Measurements from ENCODE around the gene CLIC5. TPM values are rescaled to one million over a fixed set of nuclear protein-coding genes. Genes with fewer than 3 reads are reported as not detected.

The CLIC5 gene
- total and polyA plus RNA-seq, 12 donors = 0.94 to 5.6 (median 1.6) TPM

DNA sequence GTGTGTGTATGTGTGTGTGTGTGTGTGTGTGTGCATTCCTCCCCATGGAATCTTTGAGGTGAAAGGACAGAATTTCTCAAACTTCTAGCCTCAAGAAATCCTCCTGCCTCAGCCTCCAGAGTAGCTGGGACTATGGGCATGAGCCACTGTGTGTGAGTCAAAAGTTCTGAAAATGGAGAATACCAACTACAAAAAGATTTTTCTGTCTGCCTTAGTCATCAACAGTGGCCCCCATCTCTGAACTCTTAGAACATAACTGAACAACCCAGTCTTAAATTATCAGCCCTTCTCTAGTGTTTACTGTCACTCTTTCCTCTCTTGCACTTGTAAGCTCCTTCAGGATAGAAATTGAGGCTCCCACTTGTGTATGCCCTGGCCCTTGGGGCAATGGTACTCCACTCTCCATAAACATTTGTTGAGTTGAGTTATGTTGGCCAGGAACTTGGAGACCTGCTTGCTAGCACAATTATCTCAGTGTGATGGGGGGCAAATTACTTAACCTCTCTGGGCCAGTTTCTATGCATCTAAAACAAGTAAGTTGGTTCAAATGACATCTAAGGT is 35.3 kb upstream of the CLIC5 start:
- TF ChIP-seq POLR2A (IDR thresholded peaks at IDR 0.05) = no peak
- no peak for DNase-seq
- no peak overlapping the region for H3K27ac ChIP-seq
- H3K4me1 ChIP-seq (replicated peaks in 1 of 2) = peaks cover 0 to 19% of the 10 kb centered on the region in 2 donors
- intact Hi-C loops (cut with DNase I) = no loop called here
- no peaks in the 10 kb centered on the region for H3K27me3 ChIP-seq
- no peak overlapping the region for H3K4me3 ChIP-seq
- H3K9me3 ChIP-seq (replicated peaks in 1 of 3) = no peaks in the 10 kb centered on the region
- no peaks in the 10 kb centered on the region for H3K36me3 ChIP-seq (replicated peaks in 1 of 2)

DNA sequence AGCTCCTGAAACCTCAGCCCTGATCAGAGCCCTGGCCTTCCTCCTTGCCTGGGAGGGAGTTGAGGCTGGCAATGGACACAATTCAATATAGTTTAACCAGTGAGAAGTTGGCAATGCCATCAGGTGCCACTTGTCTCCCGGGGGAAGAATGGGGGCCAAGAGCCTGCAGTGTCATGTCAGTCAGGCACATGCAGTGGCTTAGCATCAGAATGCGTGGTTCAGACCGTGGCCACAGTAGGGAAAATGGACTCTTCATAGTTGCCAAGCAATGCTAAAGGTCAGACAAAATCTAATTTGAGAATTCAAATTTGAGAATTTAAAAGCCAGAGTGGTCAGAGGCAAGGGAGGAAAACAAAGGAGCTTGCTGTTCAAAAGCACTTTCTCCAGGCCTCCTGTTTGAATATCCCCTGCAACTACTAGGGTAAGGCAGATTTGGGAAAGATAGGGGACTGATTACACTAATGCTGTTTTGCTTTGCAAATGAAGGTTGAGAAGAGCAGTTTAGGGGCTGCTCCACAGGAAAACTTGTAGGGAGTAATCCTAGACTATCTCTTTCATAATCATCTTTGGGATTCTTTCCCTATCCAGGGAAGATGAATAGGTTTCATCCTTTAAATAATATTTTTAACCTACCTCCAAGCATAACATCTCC is 33.1 kb upstream of the CLIC5 start:
- TF ChIP-seq POLR2A (IDR thresholded peaks at IDR 0.05) = no peak
- TF ChIP-seq, protein P1, sequence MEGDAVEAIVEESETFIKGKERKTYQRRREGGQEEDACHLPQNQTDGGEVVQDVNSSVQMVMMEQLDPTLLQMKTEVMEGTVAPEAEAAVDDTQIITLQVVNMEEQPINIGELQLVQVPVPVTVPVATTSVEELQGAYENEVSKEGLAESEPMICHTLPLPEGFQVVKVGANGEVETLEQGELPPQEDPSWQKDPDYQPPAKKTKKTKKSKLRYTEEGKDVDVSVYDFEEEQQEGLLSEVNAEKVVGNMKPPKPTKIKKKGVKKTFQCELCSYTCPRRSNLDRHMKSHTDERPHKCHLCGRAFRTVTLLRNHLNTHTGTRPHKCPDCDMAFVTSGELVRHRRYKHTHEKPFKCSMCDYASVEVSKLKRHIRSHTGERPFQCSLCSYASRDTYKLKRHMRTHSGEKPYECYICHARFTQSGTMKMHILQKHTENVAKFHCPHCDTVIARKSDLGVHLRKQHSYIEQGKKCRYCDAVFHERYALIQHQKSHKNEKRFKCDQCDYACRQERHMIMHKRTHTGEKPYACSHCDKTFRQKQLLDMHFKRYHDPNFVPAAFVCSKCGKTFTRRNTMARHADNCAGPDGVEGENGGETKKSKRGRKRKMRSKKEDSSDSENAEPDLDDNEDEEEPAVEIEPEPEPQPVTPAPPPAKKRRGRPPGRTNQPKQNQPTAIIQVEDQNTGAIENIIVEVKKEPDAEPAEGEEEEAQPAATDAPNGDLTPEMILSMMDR (IDR thresholded peaks at IDR 0.05) = no peak
- H3K27ac ChIP-seq = no peak overlapping the region
- no peaks in the 10 kb centered on the region for H3K36me3 ChIP-seq (replicated peaks in 1 of 2)
- H3K4me1 ChIP-seq (replicated peaks in 1 of 2) = peaks cover 0 to 23% of the 10 kb centered on the region in 2 donors
- H3K4me3 ChIP-seq = no peak overlapping the region
- H3K9me3 ChIP-seq (replicated peaks in 1 of 3) = no peaks in the 10 kb centered on the region
- intact Hi-C loops (cut with DNase I) = no loop called here
- H3K27me3 ChIP-seq = no peaks in the 10 kb centered on the region
- DNase-seq = no peak
- WGBS, 4 donors = 81 to 89% (median 85%) methylated on average over 3 of the region's 3 CpGs

DNA sequence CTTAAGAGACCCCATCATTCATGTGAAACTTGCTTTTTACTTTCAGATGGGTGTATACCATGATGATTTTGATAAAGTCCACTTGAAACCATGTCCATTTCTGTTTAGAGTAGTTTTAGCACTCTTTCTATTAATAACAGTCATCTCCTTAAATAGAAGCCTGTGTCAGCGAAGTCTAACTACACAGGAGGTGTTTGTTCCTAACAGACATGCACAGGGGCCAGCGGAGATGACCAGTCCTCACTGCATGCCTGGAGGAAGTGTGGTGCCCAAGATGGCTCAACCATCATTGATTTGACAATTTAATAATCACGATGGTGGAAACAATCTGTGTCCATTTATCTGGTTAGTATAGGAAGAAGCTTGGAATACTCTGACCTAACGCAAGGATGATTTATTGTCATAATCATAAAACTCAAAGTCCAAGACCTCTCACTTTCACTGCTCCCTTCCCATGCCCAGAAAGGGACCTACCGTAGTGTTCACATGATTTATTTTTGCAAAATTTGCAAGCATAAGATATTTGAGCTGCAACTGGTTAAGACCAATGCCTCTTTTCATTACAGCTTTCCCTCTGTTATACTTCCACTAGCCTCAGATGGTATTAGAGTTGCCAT is 31.0 kb upstream of the CLIC5 start:
- intact Hi-C loops (cut with DNase I) = no loop called here
- WGBS, 4 donors = 80 to 86% (median 84%) methylated on average over 5 of the region's 5 CpGs
- no peak for DNase-seq
- Histone ChIP-seq H3K36me3 (replicated peaks in 1 of 2) (no peaks in the 10 kb centered on the region), H3K27ac (no peak overlapping the region), H3K4me1 (replicated peaks in 1 of 2) (peaks cover 0 to 6% of the 10 kb centered on the region in 2 donors), H3K27me3 (no peaks in the 10 kb centered on the region), H3K9me3 (replicated peaks in 1 of 3) (no peaks in the 10 kb centered on the region), H3K4me3 (no peak overlapping the region)
- TF ChIP-seq, protein P1 (IDR thresholded peaks at IDR 0.05) = no peak
- no peak for TF ChIP-seq POLR2A (IDR thresholded peaks at IDR 0.05)

DNA sequence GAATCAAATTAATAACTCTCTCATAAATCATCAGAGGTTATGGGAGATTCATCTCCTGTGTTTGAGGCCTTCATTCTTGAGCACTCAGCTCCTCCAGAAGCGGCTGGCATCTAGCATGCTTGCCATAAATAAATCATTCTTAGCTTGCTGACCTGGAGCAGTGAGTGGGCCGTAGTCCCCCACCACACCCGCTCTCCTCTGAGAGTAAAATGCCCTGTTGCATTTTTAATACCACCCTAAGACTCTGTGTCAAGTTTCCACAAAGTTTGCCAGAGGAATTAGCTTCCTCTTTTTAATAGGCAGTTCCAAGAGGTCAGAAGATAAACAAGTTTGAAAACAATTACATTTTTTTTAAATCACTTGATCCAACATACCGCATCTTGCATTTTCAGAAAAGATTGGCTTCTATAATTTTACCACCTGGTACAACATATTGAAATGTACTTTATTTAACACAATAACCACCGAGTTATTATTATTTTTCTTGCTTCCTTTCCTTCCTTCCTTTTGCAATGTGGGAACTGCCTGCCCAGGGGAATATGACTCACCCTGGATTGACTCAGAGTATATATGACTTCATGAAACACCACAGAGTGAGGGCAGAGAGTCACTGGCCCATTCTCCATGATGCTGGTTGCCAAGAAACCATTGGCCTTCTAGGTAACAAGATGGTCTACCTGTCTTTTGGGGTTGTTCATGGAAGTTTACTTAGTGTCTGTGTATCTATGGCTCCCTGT is 29.4 kb upstream of the CLIC5 start:
- H3K9me3 ChIP-seq (replicated peaks in 1 of 3) = no peaks in the 10 kb centered on the region
- peaks cover 0 to 5% of the 10 kb centered on the region in 2 donors for H3K4me1 ChIP-seq (replicated peaks in 1 of 2)
- no peak overlapping the region for H3K4me3 ChIP-seq
- intact Hi-C loops (cut with DNase I) = no loop called here
- TF ChIP-seq POLR2A (IDR thresholded peaks at IDR 0.05) = no peak
- TF ChIP-seq, protein P1 (IDR thresholded peaks at IDR 0.05) = no peak
- peak overlapping the region in 1 of 5 donors; percentile 70 for H3K27ac ChIP-seq
- no peaks in the 10 kb centered on the region for H3K27me3 ChIP-seq
- 53 to 57% (median 54%) methylated on average over 5 of the region's 5 CpGs for WGBS, 4 donors
- H3K36me3 ChIP-seq (replicated peaks in 1 of 2) = no peaks in the 10 kb centered on the region
- DNase-seq = peak in 6 of 7 donors; percentile 25 to 69 (median 48)

All from adrenal gland (tissue), 12 donors.